Measurements from ENCODE around the gene KRTAP6-2.

The KRTAP6-2 gene

GRCh38 chr21:30563630-30564029 is 35.1 kb downstream of the KRTAP6-2 start:
- no peak for DNase-seq

- DNase-seq, result no peak
Observed at GRCh38 chr21:30563072-30563471, 35.6 kb downstream of the KRTAP6-2 start.

GRCh38 chr21:30561957-30562356 is 36.7 kb downstream of the KRTAP6-2 start:
- DNase-seq, result no peak

DNA sequence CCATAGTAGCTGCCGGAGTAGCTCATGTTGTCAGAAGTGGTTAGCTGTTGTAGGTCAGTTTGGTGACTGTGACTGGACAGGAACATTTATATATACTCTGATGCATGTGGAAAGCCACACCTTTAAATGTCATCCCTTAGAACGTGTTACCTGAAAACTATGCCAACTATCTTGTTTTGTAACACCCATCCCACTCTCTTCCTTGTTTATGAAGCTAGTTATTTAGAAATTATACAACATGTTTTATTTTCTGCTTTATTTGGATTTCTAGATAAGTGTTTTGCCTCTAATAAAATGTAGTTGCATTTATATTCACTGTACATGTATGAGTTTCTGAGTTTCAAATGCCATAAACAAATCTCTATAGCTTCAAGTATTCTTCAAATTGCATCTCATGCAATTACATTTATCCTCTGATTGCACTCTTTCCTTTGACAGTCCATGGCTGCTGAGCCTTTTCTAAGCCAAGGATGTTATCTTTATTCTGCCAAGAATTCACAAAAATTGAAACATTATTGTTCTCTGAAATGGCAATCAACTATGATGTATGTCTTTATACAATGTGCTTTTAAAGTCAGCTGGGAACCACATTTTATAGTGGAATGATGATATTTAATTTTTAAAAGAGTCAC is 37.3 kb downstream of the KRTAP6-2 start, which contains the start of gene KRTAP19-7:
TSS of gene KRTAP19-7 (minus strand) at position 51 of the 632 bp plus-strand sequence. CDS start at position 26, 25 bp downstream.
- no peak for DNase-seq

DNA sequence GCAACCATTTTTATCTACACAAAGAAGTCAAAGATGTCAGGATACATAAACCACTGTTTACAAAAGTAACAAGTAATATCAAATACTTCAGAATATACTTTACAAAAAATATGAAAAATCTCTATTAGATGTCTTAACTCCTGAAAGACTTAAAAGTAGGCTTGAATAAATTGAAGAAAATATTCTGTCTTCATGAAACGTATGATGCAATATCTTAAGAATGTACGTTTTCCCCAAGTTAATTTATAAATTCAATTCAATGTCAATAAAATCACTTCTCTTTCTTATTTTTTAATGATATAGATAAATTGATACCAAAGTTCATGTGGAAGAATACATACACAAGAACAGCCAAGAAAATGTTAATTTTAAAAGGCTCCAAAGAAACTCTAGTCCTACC is 43.6 kb downstream of the KRTAP6-2 start:
- no peak for DNase-seq

GRCh38 chr21:30552782-30553181 is 45.9 kb downstream of the KRTAP6-2 start:
- no peak for DNase-seq
